A673 (cell line): ENCODE data around the gene GAS7. TPM values are rescaled to one million over a fixed set of nuclear protein-coding genes. Genes with fewer than 3 reads are reported as not detected.

Experiments
- BruUV-seq: library from RNA; stranded (reverse); fragments of 400-500 nt; replicated peaks from 2 replicates; lab custom pipeline; 2021; lab: Mats Ljungman, UMichigan
- CTCF ChIA-PET: fragments of 300-600 bp; sonication (Branson Sonifier 250); formaldehyde crosslinking; loops from one replicate; lab custom pipeline; 2022; ENCODE audit warnings: antibody characterized with exemption; lab: Charles Lee
- POLR2A ChIA-PET: fragments of 300-600 bp; sonication (Branson Sonifier 250); formaldehyde crosslinking; loops from one replicate; lab custom pipeline; 2022; ENCODE audit warnings: antibody characterized with exemption; ENCODE audit not compliant: low non-redundant PET; lab: Charles Lee
- DNase-seq: peaks from one replicate; pipeline ENCODE4 v3.0.0-alpha.2; 2015; ENCODE audit warnings: low spot score
- H3K27ac ChIP-seq: fragments of 200-600 bp; sonication (generic); 2 replicates; pipeline ENCODE4 v1.5.1; 2016; ENCODE audit warnings: mixed run types, low read depth, mild to moderate bottlenecking, mixed read lengths, antibody characterized with exemption, low read length; ENCODE audit not compliant: poor library complexity, severe bottlenecking
- H3K27me3 ChIP-seq: fragments of 200-600 bp; sonication (generic); replicated peaks from 2 replicates; pipeline ENCODE4 v1.6.1; 2017; ENCODE audit warnings: mixed run types, low read depth, mild to moderate bottlenecking, mixed read lengths, antibody characterized with exemption, low read length; ENCODE audit not compliant: insufficient read depth, poor library complexity
- H3K36me3 ChIP-seq: fragments of 200-600 bp; sonication (generic); 2 replicates; pipeline ENCODE4 v1.6.1; 2016; ENCODE audit warnings: mixed run types, mild to moderate bottlenecking, mixed read lengths, antibody characterized with exemption, low read length; ENCODE audit not compliant: insufficient read depth, poor library complexity, severe bottlenecking
- H3K4me1 ChIP-seq: fragments of 200-600 bp; sonication (generic); 2 replicates; pipeline ENCODE4 v1.6.1; 2017; ENCODE audit warnings: mixed run types, mild to moderate bottlenecking, mixed read lengths, antibody characterized with exemption, low read length; ENCODE audit not compliant: insufficient read depth, poor library complexity, severe bottlenecking
- H3K4me3 ChIP-seq: fragments of 200-600 bp; sonication (generic); 2 replicates; pipeline ENCODE4 v1.5.1; 2016; ENCODE audit warnings: low read depth, mixed run types, mild to moderate bottlenecking, mixed read lengths, low read length; ENCODE audit not compliant: poor library complexity, severe bottlenecking
- H3K9me3 ChIP-seq: fragments of 200-600 bp; sonication (generic); 2 replicates; pipeline ENCODE4 v1.6.1; 2016; ENCODE audit warnings: mixed run types, low read depth, mild to moderate bottlenecking, mixed read lengths, antibody characterized with exemption, low read length; ENCODE audit not compliant: poor library complexity, severe bottlenecking
- CTCF ChIP-seq: fragments of 300-800, 200-600 bp; sonication (generic); conservative IDR thresholded peaks from 2 replicates; pipeline ENCODE4 v1.5.1; 2017; ENCODE audit warnings: low read depth, mild to moderate bottlenecking, antibody characterized with exemption, low read length, moderate library complexity, mixed read lengths
- EZH2 ChIP-seq: fragments of 200-600 bp; sonication (generic); IDR thresholded peaks from 2 replicates; pipeline ENCODE4 v1.6.1; 2017; ENCODE audit warnings: borderline replicate concordance, low read depth, mild to moderate bottlenecking, mixed read lengths, antibody characterized with exemption, low read length; ENCODE audit not compliant: poor library complexity, severe bottlenecking
- intact Hi-C: fragments of 100-400 bp; cut with micrococcal nuclease; formaldehyde crosslinking; loops from one replicate; pipeline ENCODE4 v1.10.0; 2022; ENCODE audit not compliant: unreplicated experiment
- total RNA-seq: library from RNA; stranded (reverse); gene quantifications from 2 replicates; pipeline ENCODE4 v1.2.3, GENCODE V29; 2021

The GAS7 gene
- total RNA-seq, 1 experiment from 2014 or later, result 2.3 TPM

- peaks cover 7% of the 10 kb centered on the region for H3K9me3 ChIP-seq
- no TSS peak for BruUV-seq
- H3K27ac ChIP-seq, result no peak overlapping the region
- no peaks in the 10 kb centered on the region for H3K36me3 ChIP-seq
- H3K4me1 ChIP-seq, result peaks cover 5% of the 10 kb centered on the region
- ChIA-PET CTCF (no interaction called here), POLR2A (no interaction called here)
- intact Hi-C loops, result no loop called here
- DNase-seq, result no peak
- H3K27me3 ChIP-seq, result peaks cover 21% of the 10 kb centered on the region
- H3K4me3 ChIP-seq, result no peak overlapping the region
- no peak for TF ChIP-seq CTCF
- no peak for TF ChIP-seq EZH2
Observed at GRCh38 chr17:10196941-10197340, 1.5 kb downstream of the GAS7 start.

GRCh38 chr17:10196384-10196895 lies 2.0 kb downstream of the GAS7 start:
- CTCF ChIA-PET, result no interaction called here
- TF ChIP-seq EZH2 (no peak), CTCF (no peak)
- Histone ChIP-seq H3K27ac (no peak overlapping the region), H3K4me3 (no peak overlapping the region), H3K36me3 (no peaks in the 10 kb centered on the region), H3K4me1 (peaks cover 5% of the 10 kb centered on the region), H3K27me3 (peaks cover 21% of the 10 kb centered on the region), H3K9me3 (peaks cover 7% of the 10 kb centered on the region)
- POLR2A ChIA-PET, result no interaction called here
- intact Hi-C loops, result no loop called here
- BruUV-seq, result no TSS peak
- DNase-seq, result no peak

- Histone ChIP-seq H3K27me3 (peaks cover 21% of the 10 kb centered on the region), H3K9me3 (peaks cover 7% of the 10 kb centered on the region), H3K4me3 (no peak overlapping the region), H3K27ac (no peak overlapping the region), H3K4me1 (peaks cover 5% of the 10 kb centered on the region), H3K36me3 (no peaks in the 10 kb centered on the region)
- no peak for DNase-seq
- ChIA-PET CTCF (no interaction called here), POLR2A (no interaction called here)
- TF ChIP-seq EZH2 (no peak), CTCF (no peak)
- no TSS peak for BruUV-seq
- intact Hi-C loops, result no loop called here
Observed at GRCh38 chr17:10195090-10195805, 3.2 kb downstream of the GAS7 start.
